AG09309 (cell line): ENCODE results near the gene TBC1D10A.

ENCODE experiments used
- DNase-seq: peaks from one replicate; pipeline ENCODE4 v3.0.0-alpha.2; 2010; ENCODE audit warnings: low read depth
- H3K4me3 ChIP-seq: 2 replicates; pipeline ENCODE4 v1.5.1; 2011; ENCODE audit warnings: mild to moderate bottlenecking, low read depth, low read length, moderate library complexity; ENCODE audit not compliant: control insufficient read depth
- TF ChIP-seq, protein P1 (sequence below): IDR thresholded peaks from 2 replicates; pipeline ENCODE4 v1.5.1; 2011; ENCODE audit warnings: mild to moderate bottlenecking, low read depth, low read length, inconsistent platforms; ENCODE audit not compliant: insufficient read depth, control insufficient read depth; ENCODE audit errors: missing control alignments

TBC1D10A gene

DNA sequence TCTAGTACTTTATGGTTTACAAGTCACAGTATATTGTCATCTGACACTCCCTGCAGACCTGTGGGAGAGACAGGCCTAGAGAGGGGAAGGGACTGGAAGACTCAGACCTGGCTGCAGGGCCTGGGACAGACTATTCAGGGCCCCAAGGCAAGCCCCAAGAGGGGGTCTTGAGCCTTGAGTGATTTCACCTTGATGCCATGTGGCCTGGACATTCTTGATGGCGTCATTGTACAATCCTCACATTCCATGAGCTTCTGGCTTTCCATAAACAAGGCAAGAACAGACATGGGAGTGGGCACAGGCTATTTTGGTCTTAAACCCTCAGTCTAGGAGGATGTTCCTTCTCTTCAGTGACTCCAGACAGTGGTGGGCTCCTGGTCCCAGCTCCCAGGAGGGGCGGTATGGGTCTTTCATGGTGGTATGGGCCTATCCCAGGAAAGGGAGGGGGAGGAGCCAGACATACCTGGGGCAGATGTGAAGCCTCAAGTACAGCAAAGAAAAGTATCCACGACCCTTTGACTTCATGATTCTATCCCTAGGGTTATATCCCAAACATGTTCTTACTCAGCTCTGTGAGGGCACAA is 1.8 kb upstream of the TBC1D10A start:
- no peak overlapping the region for H3K4me3 ChIP-seq
- TF ChIP-seq, protein P1, sequence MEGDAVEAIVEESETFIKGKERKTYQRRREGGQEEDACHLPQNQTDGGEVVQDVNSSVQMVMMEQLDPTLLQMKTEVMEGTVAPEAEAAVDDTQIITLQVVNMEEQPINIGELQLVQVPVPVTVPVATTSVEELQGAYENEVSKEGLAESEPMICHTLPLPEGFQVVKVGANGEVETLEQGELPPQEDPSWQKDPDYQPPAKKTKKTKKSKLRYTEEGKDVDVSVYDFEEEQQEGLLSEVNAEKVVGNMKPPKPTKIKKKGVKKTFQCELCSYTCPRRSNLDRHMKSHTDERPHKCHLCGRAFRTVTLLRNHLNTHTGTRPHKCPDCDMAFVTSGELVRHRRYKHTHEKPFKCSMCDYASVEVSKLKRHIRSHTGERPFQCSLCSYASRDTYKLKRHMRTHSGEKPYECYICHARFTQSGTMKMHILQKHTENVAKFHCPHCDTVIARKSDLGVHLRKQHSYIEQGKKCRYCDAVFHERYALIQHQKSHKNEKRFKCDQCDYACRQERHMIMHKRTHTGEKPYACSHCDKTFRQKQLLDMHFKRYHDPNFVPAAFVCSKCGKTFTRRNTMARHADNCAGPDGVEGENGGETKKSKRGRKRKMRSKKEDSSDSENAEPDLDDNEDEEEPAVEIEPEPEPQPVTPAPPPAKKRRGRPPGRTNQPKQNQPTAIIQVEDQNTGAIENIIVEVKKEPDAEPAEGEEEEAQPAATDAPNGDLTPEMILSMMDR = no peak
- DNase-seq = no peak

DNA sequence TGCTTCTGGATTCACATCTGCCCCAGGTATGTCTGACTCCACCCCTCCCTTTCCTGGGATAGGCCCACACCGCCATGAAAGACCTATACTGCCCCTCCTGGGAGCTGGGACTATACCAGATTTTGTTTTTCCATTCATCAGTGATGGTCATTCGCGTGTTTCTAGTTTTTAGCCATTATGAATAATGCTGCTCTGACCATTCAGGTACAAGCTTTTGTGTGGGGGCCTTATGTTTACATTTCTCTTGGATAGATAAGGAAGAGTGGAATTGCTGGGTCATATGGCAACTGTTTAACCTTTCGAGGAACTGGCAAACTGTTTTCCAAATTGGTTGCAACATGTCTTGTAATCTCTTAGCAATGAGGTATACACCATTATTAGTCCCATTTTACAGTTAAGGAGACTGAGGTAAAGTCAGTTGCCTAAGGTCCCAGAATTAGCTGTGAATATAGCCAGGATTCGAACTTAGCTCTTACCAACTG is 1.2 kb upstream of the TBC1D10A start:
- DNase-seq = no peak
- H3K4me3 ChIP-seq = no peak overlapping the region
- TF ChIP-seq, protein P1 = no peak

DNA sequence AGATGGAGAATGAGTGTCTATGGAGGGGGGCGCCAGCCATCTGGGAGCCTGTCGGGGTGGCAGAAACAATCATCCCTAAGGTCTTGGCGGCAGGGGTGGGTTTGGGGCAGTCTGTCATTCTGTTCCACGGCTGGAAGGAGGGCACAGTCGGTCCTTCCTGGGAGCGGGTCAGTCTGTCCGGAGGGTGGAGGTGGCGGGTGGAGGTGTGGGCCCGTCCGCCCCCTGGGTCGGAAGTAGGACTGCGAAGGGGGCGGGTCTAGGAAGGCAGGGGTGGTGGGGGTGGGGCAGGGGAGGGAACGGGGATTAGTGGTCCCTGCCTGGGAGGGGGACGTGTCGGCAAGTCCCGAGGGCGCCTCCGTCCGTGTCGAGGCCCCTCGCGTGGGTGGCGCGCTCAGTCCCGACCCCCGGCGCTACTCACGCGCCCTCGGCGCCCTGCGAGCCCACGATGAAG is 461 bp downstream of the TBC1D10A start:
- H3K4me3 ChIP-seq = peak overlapping the region; percentile 79
- DNase-seq = no peak
- TF ChIP-seq, protein P1 = no peak

- peak overlapping the region; percentile 79 for H3K4me3 ChIP-seq
- DNase-seq = no peak
- TF ChIP-seq, protein P1 = no peak
These were observed 952 bp downstream of the TBC1D10A start for GRCh38 chr22:30325724-30326254.

- peak; percentile 68 for DNase-seq
- H3K4me3 ChIP-seq = peak overlapping the region; percentile 79
- TF ChIP-seq, protein P1 = no peak
These were observed 1.5 kb downstream of the TBC1D10A start for GRCh38 chr22:30325065-30325720.

- peak overlapping the region; percentile 37 for H3K4me3 ChIP-seq
- TF ChIP-seq, protein P1 = no peak
- no peak for DNase-seq
These were observed 2.6 kb downstream of the TBC1D10A start for GRCh38 chr22:30324014-30324730.
